SH-SY5Y (cell line): ENCODE results near the gene DLGAP3.

ENCODE experiments used
- GATA2 ChIP-seq: IDR thresholded peaks from 2 replicates; pipeline ENCODE4 v1.6.1; 2011; ENCODE audit warnings: mild to moderate bottlenecking, low read depth, low read length
- GATA3 ChIP-seq: IDR thresholded peaks from 2 replicates; pipeline ENCODE4 v1.6.1; 2011; ENCODE audit warnings: low read depth, mild to moderate bottlenecking, low read length, moderate library complexity

DNA sequence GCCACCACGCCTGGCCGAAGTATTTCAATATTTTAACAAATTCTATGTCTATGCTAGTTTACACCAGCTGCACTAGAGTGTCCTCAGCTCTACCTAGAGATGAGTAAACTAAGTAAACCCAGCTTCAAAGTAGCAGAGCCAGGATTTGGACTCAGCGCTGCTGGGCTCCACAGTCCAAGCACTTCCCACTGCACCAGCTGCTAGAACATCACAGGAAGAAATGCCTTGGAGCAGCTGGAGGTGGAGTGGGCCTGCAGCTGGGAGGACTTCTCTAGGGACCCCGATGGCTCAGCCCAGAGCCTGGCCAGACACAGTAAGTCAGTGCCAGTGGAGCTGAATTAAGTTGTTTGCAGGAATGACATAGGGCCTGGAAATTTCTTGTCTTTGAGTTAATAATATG, 59.7 kb downstream of the DLGAP3 start:
- no peak for TF ChIP-seq GATA2
- no peak for TF ChIP-seq GATA3
